ENCODE data around the gene GLRA3. TPM values are rescaled to one million over a fixed set of nuclear protein-coding genes. Genes with fewer than 3 reads are reported as not detected.

GLRA3 gene
- total RNA-seq, 3 donors from 2014 or later (not counting 1 experiment from before 2014, with no cell fraction given), result not detected

DNA sequence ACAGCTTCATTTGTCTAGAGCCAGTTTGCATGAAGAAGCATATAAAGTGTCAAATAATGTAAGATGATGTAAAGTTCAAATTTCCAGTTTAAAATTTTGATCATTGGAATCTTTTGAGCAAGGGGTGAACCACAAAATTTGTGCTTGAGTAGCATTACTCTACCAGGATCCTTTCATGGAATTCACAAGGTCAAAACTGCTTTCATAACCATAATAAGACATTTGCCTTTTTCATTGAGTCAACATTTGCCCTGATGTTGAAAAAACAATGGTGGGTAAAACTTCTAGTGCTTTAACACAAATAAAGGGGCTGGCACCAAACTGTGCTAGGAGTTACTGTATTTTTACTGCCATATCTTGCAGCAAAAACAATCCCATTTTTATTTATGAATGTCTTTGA lies 142.2 kb downstream of the GLRA3 start:
- DNase-seq (no peak), ATAC-seq (no peak)
- Histone ChIP-seq H3K4me1 (ENCODE audit: control insufficient read depth, insufficient read depth, low read length) (no peaks in the 10 kb centered on the region), H3K9me3 (ENCODE audit: control insufficient read depth, insufficient read depth, low read length) (no peaks in the 10 kb centered on the region), H3K36me3 (ENCODE audit: control insufficient read depth, insufficient read depth, low read length) (no peaks in the 10 kb centered on the region), H3K27ac (ENCODE audit: low read length) (no peak overlapping the region), H3K27me3 (ENCODE audit: control insufficient read depth, insufficient read depth, low read length) (no peaks in the 10 kb centered on the region), H3K4me3 (ENCODE audit: low read length) (no peak overlapping the region)
- H3K27me3 Mint-ChIP-seq (ENCODE audit: low read depth in 2 of 2), result no peaks in the 10 kb centered on the region
- H3K36me3 Mint-ChIP-seq, result peaks cover 7% of the 10 kb centered on the region
- H3K27ac Mint-ChIP-seq, result no peak overlapping the region
- TF ChIP-seq, protein P1, sequence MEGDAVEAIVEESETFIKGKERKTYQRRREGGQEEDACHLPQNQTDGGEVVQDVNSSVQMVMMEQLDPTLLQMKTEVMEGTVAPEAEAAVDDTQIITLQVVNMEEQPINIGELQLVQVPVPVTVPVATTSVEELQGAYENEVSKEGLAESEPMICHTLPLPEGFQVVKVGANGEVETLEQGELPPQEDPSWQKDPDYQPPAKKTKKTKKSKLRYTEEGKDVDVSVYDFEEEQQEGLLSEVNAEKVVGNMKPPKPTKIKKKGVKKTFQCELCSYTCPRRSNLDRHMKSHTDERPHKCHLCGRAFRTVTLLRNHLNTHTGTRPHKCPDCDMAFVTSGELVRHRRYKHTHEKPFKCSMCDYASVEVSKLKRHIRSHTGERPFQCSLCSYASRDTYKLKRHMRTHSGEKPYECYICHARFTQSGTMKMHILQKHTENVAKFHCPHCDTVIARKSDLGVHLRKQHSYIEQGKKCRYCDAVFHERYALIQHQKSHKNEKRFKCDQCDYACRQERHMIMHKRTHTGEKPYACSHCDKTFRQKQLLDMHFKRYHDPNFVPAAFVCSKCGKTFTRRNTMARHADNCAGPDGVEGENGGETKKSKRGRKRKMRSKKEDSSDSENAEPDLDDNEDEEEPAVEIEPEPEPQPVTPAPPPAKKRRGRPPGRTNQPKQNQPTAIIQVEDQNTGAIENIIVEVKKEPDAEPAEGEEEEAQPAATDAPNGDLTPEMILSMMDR (IDR thresholded peaks at IDR 0.05), result no peak
- H3K9me3 Mint-ChIP-seq, result peaks cover 5 to 10% of the 10 kb centered on the region in 2 donors
- intact Hi-C loops (cut with micrococcal nuclease), result no loop called here
- H3K4me1 Mint-ChIP-seq, result no peaks in the 10 kb centered on the region
- H3K4me3 Mint-ChIP-seq, result no peak overlapping the region

DNA sequence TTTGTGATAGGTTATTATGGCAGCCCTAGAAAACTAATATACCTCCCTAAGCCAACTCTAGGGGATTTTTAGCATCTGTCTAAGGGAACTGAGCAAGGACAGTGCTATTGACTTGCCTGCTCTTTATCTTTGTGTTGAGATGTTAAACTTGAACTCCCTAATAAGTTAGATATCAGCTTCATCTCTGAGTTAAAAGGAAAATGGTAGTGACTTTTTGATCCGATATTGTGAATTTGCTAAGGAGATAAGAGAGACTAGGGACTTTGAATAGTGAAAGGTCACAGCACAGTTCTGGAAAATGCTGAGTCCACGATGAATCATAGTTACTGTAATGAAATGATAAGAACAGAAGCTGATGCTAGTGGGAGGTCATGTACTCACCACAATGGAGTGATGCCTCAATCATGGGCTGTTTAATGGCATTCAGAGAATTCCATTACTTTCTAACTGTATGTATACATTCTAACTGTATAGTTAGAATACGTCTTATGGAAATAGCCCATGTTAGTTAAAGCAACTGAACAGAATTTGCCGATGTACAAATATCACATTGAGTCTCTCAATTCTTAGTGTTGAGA lies 147.2 kb downstream of the GLRA3 start:
- no peak for DNase-seq
- no peaks in the 10 kb centered on the region for H3K9me3 ChIP-seq (ENCODE audit: control insufficient read depth, insufficient read depth, low read length)
- peaks cover 0 to 3% of the 10 kb centered on the region in 2 donors for H3K9me3 Mint-ChIP-seq
- no peaks in the 10 kb centered on the region for H3K4me1 ChIP-seq (ENCODE audit: control insufficient read depth, insufficient read depth, low read length)
- TF ChIP-seq, protein P1 (IDR thresholded peaks at IDR 0.05), result no peak
- intact Hi-C loops (cut with micrococcal nuclease), result no loop called here
- H3K27me3 Mint-ChIP-seq (ENCODE audit: low read depth in 2 of 2), result no peaks in the 10 kb centered on the region
- H3K4me1 Mint-ChIP-seq, result no peaks in the 10 kb centered on the region
- no peak overlapping the region for H3K4me3 Mint-ChIP-seq
- no peak for ATAC-seq
- H3K36me3 ChIP-seq (ENCODE audit: control insufficient read depth, insufficient read depth, low read length), result no peaks in the 10 kb centered on the region
- H3K4me3 ChIP-seq (ENCODE audit: low read length), result no peak overlapping the region
- WGBS (ENCODE audit: insufficient coverage), result 87% methylated on average over 2 of the region's 4 CpGs
- H3K27ac Mint-ChIP-seq, result no peak overlapping the region
- no peaks in the 10 kb centered on the region for H3K36me3 Mint-ChIP-seq
- H3K27me3 ChIP-seq (ENCODE audit: control insufficient read depth, insufficient read depth, low read length), result no peaks in the 10 kb centered on the region
- H3K27ac ChIP-seq (ENCODE audit: low read length), result no peak overlapping the region

DNA sequence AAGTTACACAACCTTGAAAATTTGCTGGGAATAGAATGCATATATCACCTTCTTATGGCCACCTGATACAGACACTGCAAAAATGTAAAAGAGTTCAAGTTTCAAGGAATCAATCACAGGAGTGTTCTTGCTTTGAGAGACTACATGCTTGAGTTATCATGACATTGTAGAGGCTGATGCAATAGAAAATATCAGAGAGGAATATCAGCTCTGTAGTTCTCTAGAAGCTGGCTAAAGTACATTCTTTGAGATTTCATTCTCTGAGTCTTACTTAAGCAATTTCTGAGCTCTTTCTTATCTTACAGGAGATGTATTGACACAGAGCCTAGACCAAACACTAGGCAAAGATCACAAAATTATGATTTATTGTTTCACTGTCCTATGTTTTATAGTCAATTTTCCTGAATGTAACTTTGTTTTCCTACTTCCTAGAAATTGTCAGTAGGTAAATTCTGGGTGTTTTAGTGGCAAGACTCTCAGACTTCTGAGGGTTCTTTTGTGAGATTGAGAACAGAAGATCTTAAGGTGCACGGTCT lies 154.7 kb downstream of the GLRA3 start:
- Histone ChIP-seq H3K4me1 (ENCODE audit: control insufficient read depth, insufficient read depth, low read length) (no peaks in the 10 kb centered on the region), H3K9me3 (ENCODE audit: control insufficient read depth, insufficient read depth, low read length) (no peaks in the 10 kb centered on the region), H3K36me3 (ENCODE audit: control insufficient read depth, insufficient read depth, low read length) (no peaks in the 10 kb centered on the region), H3K27me3 (ENCODE audit: control insufficient read depth, insufficient read depth, low read length) (no peaks in the 10 kb centered on the region), H3K27ac (ENCODE audit: low read length) (no peak overlapping the region), H3K4me3 (ENCODE audit: low read length) (no peak overlapping the region)
- TF ChIP-seq, protein P1 (IDR thresholded peaks at IDR 0.05), result no peak
- no peak overlapping the region for H3K27ac Mint-ChIP-seq
- H3K9me3 Mint-ChIP-seq, result no peaks in the 10 kb centered on the region
- peaks cover 0 to 6% of the 10 kb centered on the region in 2 donors for H3K27me3 Mint-ChIP-seq (ENCODE audit: low read depth in 2 of 2)
- no peak for DNase-seq
- H3K4me3 Mint-ChIP-seq, result no peak overlapping the region
- WGBS (ENCODE audit: insufficient coverage), result 91% methylated on average over 1 of the region's 1 CpG
- intact Hi-C loops (cut with micrococcal nuclease), result no loop called here
- ATAC-seq, result no peak
- H3K36me3 Mint-ChIP-seq, result no peaks in the 10 kb centered on the region
- H3K4me1 Mint-ChIP-seq, result no peaks in the 10 kb centered on the region

DNA sequence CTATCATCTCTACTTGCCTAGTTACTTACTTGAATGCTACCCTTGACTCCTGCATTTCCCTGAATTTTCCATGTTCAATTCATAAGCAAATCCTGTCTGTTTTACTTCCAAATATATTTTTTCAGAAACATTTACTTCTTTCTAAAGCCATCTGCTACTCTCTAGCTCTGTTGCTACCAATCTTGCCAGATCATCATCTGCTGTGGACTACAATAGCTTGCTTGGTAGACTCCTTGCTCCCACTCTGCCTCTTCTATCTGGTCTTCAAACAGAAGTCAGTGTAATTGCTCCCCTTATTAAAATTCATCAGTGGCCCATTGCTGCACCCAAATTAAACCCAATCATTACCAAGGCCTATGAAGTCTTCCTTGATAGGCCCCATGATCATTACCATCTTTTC lies 155.2 kb downstream of the GLRA3 start:
- Mint-ChIP-seq H3K27ac (no peak overlapping the region), H3K27me3 (ENCODE audit: low read depth in 2 of 2) (peaks cover 0 to 6% of the 10 kb centered on the region in 2 donors), H3K4me1 (no peaks in the 10 kb centered on the region), H3K36me3 (no peaks in the 10 kb centered on the region), H3K9me3 (no peaks in the 10 kb centered on the region), H3K4me3 (no peak overlapping the region)
- H3K27me3 ChIP-seq (ENCODE audit: control insufficient read depth, insufficient read depth, low read length), result no peaks in the 10 kb centered on the region
- no peak overlapping the region for H3K27ac ChIP-seq (ENCODE audit: low read length)
- DNase-seq, result no peak
- intact Hi-C loops (cut with micrococcal nuclease), result no loop called here
- TF ChIP-seq, protein P1 (IDR thresholded peaks at IDR 0.05), result no peak
- H3K9me3 ChIP-seq (ENCODE audit: control insufficient read depth, insufficient read depth, low read length), result no peaks in the 10 kb centered on the region
- H3K4me1 ChIP-seq (ENCODE audit: control insufficient read depth, insufficient read depth, low read length), result no peaks in the 10 kb centered on the region
- no peaks in the 10 kb centered on the region for H3K36me3 ChIP-seq (ENCODE audit: control insufficient read depth, insufficient read depth, low read length)
- no peak for ATAC-seq
- no peak overlapping the region for H3K4me3 ChIP-seq (ENCODE audit: low read length)
